Measurements from ENCODE around the gene PRSS50.
"Not testable (repeated sequence)": the region's sequence is repeated elsewhere in the genome, so short reads cannot be mapped to it uniquely, and the experiment has no call there.

PRSS50 gene

DNA sequence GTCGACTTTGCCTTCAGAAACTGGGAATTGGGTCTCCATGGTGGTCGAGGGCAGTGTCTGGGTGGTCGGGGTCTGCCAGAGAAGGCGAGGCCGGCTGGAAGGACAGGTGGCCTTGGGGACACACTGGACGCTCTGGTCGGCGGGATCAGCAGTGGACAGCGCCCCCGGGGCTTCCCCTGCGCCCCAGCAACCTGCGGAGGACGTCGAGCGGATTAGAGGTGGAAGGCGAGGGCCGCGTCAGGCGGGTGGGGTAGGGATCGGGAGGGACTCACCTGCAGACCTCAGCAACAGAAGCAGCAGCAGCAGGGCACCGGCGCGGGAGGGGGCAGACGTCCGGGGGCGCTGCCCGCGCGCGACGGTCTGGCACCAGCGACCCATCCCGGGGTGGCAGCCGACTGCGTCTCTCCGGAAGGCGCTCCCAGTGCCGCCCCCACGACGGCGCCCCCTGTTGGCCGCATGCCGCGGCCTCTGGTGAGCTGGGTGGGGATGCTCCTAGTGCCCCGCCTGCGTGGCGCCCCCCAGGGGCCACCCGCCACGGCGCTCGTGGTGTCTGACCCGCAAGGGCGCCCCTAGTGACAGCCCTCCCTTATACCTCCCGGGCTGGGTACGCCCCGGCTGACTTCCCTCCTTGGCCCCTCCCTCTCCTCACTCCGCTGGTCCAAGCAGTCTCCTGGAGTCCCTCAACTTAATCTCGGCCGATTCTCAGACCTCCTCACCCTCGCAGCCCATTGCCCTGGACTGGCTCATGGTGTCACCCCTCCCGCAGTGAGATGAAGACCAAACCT lies at the start of gene PRSS50:
Gene PRSS50 (minus strand): TSS at position 423 of the 785 bp plus-strand sequence. CDS start 45 bp downstream, at position 378.
- peak; percentile 35 for DNase-seq

DNA sequence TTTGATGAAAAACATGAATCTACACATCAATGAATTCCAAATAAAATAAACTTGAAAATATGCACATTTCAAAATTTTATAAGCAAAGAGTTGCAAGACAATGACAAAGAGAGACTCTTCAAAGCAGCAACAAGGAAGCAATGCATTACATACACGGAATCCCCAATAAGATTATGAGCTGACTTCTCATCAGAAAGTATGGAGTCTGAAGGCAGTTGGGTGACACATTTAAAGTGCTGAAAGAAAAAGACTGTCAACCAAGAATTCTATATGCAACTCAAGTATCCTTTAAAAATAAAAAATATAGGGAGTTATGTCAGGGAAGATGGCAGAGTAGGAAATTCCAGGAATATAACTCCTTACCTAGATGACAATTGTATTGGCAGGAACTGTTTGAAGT lies 46.5 kb upstream of the PRSS50 start:
- no peak for DNase-seq

DNA sequence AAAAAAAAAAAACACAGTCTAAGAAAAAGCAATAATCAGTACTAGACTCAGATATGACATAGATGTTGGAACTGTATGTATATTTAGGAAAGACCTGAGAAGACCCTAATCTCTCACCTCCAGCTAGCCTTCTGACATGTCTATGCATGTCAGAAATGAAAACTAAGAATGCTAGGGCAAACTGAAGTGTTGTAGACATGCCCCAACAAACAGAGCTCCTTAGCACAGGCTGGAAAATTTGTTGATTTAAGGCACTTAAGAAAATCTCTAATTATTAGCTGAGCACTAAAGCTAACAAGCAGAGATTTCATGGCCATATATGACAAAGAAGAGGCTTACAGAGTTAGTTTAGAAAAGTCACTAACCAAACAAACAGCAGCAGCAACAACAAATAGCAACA lies 45.5 kb upstream of the PRSS50 start:
- no peak for DNase-seq

DNA sequence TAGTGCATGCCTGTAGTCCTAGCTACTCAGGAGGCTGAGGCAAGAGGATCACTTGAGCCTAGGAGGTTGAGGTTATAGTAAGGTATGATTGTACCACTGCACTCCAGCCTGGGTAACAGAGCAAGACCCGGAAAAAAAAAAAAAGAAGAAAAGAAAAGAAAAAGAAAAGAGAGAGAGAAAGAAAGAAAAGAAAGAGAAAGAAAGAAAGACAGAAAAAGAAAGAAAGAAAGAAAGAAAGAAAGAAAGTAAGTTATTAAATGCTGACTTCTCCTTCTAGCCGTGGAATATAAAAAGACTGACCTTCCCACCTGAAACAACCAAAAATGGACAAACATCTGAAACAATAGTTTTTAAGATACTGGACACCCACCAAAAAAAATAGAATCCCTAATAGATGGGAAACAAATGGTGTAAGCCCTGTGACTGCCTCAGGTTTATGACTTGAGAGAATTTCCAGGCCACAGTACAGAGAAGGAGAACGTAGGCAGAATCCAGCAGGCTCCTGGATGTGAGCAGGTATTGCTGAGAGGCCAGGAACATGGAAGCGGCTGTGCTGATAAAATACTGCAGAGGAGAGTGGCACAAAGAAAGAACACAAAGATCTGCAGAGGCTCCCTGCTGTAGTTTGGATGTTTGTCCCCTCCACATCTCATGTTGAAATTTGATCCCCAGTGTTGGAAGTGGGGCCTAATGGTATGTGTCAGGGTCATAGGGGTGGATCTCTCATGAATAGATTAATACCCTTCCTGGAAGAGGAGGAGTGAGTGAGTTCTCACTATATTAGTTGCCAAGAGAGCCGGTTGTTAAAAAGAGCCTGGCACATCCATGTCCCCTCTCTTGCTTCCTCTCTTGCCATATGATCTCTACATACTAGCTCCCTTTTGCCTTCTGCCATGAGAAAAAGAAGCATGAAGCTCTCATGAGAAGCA lies 41.8 kb upstream of the PRSS50 start:
- DNase-seq = no peak

GRCh38 chr3:46756642-46757041 lies 39.0 kb upstream of the PRSS50 start:
- no peak for DNase-seq

DNA sequence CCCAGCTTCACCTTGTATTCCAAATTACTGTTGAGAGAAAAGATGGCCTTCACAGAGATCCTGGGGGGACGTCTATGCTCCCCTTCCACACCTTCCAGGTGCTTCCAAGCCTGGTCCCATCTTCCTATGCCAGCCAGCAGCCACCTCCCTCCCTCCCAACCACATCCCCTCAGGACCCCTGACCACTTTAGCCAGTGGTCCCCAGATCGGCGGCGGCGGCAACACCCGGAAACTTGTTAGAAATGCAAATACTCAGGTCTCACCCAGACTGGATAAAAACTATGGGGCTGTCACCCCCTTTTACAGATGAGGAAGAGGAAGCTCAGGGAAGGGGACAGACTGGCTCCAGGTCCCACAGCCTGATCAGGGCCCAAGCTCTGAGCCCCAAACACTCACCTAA lies 38.0 kb upstream of the PRSS50 start:
- no peak for DNase-seq

DNA sequence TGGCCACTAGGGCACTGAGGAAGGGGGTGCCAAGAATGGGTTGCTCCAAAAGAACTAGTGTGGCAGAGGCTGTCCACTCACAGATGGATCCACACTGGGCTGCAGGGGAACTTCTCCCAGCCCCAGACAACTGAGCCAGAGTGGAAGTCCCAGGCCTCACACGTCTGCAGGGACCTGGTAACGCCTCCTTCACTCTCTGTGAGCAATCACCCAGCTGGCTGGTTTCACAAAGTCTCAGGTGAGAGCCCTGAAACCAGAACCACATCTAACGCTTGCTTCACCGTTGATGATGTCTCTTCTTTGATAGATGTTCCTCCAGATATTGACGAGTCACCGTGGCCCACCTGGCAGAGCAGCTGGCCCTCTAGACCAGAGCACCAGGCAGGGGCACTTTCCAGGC lies 35.5 kb upstream of the PRSS50 start:
- peak; percentile 30 for DNase-seq

GRCh38 chr3:46750555-46751038 lies 32.9 kb upstream of the PRSS50 start:
- no peak for DNase-seq

DNA sequence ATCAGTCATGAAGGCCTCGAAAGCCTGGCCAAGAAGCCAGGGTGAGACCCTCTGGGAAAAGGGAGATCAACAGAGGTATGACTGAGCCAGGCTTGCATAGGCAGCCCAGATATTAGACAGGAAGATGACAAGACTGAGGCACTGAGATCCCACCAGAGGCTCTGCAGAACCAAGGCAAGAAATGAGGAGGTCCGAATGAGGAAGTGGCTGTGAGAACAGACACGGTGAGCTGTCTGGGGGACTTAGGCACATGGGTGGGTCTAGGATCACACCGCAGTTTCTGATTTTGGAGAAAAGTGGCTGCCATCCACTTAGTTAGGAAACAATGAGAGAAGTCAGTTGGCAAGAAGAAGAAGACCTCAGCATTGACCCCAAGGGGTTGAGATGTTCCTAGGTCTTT lies 31.5 kb upstream of the PRSS50 start:
- no peak for DNase-seq

- no peak for DNase-seq
These were observed 30.5 kb upstream of the PRSS50 start for GRCh38 chr3:46748170-46748569.

GRCh38 chr3:46746711-46747110 lies 29.0 kb upstream of the PRSS50 start:
- no peak for DNase-seq

DNA sequence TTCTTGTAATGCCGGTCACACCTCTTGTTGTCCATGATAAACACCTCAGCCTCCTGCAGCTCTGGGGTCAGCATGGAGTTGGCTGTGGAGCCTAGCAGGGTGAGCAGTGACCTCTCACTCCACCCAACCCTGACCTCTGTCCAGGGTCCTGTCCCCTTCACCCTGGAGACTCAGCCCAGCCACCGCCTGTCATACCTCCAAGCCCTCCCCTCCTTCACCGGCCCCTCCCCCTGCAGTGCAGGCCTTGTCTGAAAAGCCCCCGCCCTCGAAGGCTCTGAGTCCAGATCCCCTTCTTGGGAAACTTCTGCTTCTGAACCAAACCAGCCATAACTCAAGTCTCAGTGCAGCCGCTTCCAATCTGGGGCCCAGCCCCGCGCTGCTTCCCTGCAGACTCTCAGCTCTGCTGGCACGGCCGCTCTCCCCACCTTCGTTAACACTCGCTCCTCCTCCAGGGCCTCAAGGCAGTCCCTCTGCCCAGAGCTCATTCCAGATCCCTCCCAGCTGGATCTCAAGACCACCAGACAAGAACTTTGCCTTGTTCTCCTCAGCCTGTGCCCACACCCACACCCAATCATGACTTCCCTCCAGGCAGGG lies 25.4 kb upstream of the PRSS50 start:
- no peak for DNase-seq

DNA sequence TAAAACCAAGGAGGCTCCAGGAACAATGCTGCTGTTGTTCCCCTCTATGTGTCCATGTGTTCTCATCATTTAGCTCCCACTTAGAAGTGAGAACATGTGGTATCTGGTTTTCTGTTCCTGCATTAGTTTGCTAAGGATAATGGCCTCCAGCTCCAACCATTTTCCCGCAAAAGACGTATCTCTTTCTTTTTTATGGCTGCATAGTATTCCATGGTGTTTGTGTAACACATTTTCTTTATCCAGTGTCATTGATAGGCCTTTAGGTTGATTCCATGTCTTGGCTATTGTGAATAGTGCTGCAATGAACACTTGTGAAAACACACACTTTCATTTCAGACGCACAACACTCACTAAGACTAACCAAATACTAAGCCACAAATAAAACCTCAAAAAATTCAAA lies 21.9 kb upstream of the PRSS50 start:
- not testable (repeated sequence) for DNase-seq

- DNase-seq = no peak
These were observed 19.7 kb upstream of the PRSS50 start for GRCh38 chr3:46737329-46737731.

DNA sequence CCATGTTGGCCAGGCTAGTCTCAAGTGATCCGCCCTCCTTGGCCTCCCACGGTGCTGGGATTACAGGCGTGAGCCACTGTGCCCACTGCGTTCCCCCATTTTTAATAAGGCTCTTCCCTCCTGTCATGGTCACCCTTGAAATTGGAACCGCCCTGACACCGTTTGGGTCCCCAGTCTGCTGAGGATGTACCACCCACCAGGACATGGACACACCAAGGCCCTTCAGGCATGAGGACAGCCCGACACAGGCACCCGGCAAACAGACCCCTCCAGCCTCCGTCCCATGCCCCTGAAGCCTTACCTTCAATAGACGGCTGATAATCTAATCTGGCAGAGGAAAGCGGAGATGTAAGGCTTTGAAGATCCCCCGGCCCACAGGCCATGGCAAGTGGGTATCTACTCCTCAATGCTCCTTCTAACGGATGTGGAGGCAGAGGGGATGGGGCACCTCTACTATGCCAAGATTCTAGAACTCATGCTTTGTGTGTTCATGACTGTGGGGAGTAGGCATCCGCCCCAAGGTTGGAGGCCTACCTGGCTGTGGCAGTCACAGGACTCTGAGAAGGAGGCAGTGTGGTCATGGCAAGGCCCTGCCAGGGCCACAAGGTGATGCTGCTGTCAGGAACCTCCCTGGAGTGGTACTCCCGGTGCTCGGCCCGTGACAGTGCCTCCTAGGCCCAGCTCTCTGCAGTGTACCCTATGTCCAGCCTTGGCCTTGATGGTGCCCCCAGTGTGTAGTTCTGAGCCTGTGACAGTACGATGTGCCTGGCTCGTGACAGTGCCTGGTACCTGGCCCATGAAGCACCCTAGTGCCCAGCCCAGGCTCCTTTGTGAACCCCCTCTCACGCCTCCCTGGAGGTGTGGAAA lies 18.6 kb upstream of the PRSS50 start:
- no peak for DNase-seq

GRCh38 chr3:46734773-46735172 lies 17.1 kb upstream of the PRSS50 start:
- no peak for DNase-seq

DNA sequence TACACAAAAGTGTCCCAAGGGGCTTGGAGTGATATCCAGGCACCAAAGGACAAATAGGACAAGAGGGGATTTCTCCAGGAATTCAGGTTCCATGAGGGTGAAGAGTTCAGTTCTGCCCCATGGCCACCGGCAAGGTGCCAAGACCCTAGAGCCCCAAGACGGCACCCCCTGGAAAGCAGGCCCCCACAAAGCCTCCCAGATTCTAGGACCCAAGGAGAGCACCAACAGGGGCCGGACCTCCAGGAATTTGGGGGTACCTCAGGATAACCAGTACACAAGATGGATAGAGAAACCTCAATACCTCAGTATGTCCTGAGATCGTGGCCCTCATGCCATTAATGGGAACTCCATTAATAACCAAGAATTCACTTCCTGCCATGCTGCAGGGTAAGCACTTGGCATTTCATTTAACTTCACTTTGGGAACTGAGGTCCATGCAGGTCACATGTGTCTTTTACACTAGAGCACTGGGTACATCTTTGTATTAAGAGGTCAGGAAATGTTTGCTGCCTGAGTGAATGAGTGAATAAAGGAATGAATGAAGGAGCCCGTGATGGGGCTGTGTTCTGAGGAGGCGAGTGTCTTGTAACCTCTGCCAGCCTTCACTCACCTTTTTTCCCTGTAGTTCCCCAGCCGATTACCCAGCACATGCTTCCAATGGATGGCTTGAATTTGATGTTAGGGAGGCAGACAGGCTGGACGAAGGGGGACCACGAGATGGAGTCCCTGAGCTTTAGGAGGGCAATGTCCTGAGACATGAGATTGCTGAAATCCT lies 15.5 kb upstream of the PRSS50 start:
- no peak for DNase-seq

DNA sequence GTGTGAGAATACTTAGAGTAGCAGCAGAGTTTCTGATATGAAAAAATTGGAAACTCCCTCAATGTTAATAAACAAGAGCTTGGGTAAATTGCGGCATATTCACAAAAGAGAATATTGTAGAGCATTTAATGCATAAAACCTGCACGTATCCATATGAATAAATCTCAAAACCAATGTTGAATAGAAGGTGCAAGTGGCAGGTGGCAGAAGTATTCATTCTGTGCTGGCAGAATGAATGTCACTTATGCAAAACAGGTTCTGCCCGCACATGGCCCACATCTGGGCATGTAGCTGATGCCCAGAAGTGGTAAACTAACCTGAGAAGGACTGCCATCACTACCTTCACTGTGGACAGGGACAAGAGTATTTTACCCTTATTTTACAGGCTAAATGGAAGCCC lies 14.1 kb upstream of the PRSS50 start:
- DNase-seq = no peak

DNA sequence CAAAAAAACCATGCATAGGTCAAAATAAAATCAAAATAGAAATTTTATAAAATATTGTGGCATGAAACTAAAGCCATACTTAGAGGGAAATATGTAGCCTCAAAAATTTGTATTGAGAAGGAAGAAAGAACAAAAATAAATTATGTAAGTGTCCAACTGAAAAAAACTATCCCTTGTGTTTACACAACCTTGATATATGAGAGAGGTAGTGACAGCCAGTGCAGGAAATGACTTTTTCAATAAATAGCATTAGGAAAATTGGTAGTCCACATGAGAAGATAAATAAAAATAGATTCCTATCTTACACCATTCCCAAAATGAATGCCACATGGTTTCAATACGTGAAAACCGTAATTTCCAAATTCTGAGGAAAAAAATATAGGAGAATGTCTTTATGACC lies 13.2 kb upstream of the PRSS50 start:
- DNase-seq = no peak

- no peak for DNase-seq
These were observed 11.4 kb upstream of the PRSS50 start for GRCh38 chr3:46729038-46729437.

DNA sequence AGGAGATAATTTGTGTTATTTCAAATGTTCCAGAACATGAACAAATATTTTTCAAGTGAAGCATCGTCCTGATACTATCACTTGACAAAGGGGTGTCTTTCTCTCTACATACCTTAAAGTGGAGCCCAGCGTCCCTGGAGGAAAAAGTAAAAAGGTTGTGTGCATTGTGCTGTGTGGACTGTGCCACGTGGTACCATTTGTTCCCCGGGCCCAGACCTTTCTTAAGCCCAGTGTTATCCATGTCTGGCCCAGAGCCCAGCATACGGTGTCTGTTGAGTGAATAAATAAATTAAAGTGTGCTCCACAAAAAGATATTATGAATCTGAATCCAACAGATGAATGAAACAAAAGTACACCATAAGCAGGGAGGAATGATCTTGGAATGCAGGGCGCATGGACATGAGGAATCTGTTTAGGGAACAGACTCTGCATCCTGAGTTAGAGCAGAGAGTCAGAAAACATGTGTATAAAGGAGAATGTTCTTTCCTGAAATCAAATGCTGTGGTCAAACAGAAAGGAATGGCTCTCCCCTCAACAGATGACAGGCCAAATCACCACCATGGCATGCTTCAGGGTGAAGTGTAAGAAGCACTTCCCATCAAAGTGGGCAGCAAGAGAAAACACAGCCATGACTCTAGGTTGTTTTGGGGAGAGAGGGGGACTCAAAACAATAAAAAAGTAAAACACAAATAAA lies 8.1 kb upstream of the PRSS50 start:
- no peak for DNase-seq
